HG03571 (cell line): ENCODE data around the gene GPR107.
"Not testable (repeated sequence)": the region's sequence is repeated elsewhere in the genome, so short reads cannot be mapped to it uniquely, and the experiment has no call there.

Experiments used
- ATAC-seq: cut with Tn5 transposase; IDR thresholded peaks from one replicate; pipeline ENCODE4 v1.9.1; 2021; ENCODE audit not compliant: unreplicated experiment

GPR107 gene

GRCh38 chr9:130053504-130054324 lies at the start of gene GPR107:
Gene GPR107, plus strand, starts transcription at chr9:130053906. Its CDS starts 27 bp downstream, at chr9:130053933.
- ATAC-seq: peak; percentile 65

DNA sequence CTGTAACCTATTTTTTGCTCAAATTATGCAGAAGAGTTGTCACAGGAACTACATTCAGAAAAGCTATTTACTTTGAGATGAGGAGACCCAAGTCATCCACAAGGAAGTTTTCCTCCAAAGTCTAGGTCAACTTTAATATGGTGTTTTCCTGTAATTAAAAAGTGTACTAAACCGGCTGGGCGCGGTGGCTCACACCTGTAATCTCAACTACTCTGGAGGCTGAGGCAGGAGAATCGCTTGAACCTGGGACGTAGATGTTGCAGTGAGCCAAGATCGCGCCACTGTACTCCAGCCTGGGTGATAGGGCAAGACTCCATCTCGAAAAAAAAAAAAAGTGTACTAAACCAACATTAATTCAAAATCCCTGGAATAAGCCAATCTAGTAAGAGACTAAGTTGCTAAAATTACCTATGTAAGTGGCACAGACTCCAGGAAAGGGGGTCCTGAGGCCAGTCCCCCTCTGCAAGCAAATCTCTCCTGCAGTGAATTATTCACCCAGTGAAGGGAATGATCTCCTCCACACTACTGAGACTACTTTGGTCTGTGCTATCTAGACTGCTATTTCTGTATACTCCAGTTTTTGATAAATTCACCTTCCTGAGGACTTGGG lies 49.7 kb upstream of the GPR107 start:
- no peak for ATAC-seq

- ATAC-seq: not testable (repeated sequence)
Measured at GRCh38 chr9:130006952-130007351, 46.8 kb upstream of the GPR107 start.

DNA sequence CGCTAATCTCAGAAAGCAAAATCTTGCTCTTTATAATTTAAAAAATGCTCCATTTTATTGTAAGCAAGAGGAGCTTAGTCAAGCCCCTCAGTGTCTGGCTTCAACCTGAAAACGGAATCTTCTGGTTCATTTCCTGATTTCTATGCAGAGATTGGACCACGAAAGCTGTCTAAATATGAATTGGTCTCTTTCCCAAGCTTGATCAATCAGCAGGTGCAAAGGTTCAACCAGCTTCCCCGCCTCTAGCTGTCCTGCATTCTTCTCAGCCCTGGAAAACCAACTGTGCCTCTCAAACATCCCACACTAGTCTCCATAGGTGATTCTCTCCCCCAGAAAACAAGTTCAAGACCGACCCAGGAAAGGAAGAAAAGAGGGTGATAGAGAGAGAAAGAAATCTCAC lies 45.2 kb upstream of the GPR107 start:
- ATAC-seq: no peak

DNA sequence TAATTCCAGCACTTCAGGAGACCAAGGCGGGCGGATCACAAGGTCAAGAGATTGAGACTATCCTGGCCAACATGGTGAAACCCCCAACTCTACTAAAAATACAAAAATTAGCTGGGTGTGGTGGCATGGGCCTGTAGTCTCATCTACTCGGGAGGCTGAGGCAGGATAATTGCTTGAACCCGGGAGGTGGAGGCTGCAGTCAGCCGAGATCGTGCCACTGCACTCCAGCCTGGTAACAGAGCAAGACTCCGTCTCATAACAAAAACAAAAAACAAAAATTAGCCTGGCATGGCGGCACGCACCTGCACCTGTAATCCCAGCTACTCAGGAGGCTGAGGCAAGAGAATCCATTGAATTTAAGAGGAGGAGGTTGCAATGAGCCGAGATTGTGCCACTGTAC lies 44.2 kb upstream of the GPR107 start:
- ATAC-seq: not testable (repeated sequence)

- peak; percentile 38 for ATAC-seq
Measured at GRCh38 chr9:130010151-130010988, 43.3 kb upstream of the GPR107 start.

- ATAC-seq: no peak
Measured at GRCh38 chr9:130013326-130013725, 40.4 kb upstream of the GPR107 start.

DNA sequence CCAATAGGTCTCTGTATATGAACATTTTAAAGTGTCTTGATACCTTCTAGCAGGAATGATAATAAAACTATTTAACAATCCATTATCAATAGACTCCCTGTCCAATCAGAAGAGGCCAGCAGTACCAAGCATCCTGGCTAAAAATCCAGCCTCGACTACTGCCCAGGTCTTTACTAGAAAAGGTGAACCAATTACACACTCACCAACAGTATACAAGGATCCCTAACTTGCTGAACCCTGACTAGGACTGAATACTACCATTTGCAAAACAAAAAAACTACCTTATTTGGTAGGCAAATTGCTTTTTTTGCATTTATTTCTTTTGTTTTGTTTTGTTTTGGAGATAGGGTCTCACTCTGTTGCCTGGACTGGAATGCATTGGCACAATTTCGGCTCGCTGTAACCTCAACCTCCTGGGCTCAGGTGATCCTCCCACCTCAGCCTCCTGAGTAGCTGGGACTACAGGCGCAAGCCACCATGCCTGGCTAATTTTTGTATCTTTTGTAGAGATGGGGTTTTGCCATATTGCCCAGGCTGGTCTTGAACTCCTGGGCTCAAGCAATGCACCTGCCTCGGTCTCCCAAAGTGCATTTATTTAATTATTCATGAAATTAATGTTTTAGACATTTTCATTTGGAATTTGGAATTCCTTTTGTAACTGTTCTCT lies 38.2 kb upstream of the GPR107 start:
- no peak for ATAC-seq

DNA sequence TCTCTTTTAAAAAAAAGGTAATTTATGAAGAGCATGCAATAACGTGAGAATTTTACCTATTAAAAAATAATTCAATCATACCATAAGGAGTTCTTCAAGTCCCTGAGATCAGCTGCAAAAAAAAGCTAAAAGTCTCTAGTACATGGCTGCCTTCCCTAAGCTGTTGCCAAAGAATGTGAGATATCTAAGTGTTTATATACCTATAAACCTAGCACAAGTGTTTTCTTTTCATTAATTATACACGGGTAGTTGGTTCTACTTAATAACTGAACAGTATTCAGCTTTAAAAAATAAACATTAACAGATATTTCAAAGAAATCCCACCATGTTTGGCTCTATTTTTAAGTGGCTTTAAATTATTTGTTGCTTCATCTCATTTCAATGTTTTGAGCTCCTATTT lies 36.6 kb upstream of the GPR107 start:
- ATAC-seq: no peak

- not testable (repeated sequence) for ATAC-seq
Measured at GRCh38 chr9:130017510-130017909, 36.2 kb upstream of the GPR107 start.

DNA sequence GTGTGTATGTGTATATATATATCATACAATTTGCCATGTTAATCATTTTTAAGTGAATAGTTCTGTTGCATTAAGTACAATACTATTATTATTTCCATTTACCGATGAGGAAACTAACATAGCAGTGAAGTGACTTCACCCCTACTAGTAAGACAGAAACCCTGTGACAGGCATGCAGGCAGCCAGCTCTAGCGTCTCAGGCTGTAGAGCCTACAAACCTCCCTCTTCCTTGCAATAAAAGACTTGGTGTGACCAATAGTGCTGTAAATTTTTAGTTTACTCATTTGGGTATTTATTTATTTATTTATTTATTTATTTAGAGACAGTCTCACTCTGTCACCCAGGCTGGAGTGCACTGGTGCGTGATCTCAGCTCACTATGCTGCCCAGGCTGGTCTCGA lies 35.4 kb upstream of the GPR107 start:
- no peak for ATAC-seq

DNA sequence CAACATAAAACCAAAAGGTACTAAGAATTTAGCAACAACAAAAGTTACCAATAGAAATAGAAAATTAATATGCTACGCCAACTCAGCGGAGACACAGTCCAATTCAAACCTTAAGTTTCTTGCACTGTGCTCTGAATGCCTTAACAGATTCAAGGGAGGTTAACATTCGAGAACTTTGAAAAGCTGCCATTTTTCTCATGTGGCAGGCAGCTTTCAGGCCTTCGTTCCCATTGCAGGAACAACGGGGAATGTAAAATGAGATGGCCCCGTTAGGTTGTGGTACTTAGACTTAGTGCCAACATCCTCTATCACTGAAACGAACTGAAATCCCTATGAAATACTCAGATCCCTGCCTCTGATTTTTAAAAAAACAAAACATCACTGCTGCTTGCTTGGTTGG lies 33.1 kb upstream of the GPR107 start:
- no peak for ATAC-seq

- ATAC-seq: no peak
Measured at GRCh38 chr9:130021123-130021522, 32.6 kb upstream of the GPR107 start.

GRCh38 chr9:130021842-130022241 lies 31.9 kb upstream of the GPR107 start:
- ATAC-seq: not testable (repeated sequence)

GRCh38 chr9:130022566-130023143 lies 31.1 kb upstream of the GPR107 start:
- ATAC-seq: no peak

GRCh38 chr9:130023144-130023787 lies 30.4 kb upstream of the GPR107 start:
- ATAC-seq: peak; percentile 35

DNA sequence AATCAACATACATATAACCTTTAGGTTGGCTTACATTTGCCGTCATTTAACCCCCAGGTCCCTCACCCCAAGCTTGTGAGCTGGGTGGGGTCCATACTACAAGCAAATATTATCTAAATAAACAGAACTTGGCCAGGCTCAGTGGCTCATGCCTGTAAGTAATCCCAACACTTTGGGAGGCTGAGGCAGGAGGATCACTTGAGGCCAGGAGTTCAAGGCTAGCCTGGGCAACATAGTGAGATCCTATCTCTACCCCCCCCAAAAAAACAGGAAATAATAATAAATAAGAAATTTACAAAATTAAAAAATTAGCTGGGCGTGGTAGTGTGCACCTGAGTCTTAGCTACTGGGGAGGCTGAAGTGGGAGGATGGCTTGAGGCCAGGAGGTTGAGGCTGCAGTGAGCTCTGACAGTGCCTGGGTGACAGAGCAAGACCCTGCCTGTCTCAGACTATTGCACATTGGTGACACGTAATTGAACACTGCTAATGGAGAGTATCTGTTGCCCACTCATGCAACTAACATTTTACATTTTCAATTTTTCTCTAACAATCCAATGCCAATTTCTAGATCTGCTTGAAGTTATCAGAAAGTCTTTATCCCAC lies 29.6 kb upstream of the GPR107 start:
- no peak for ATAC-seq

- ATAC-seq: no peak
Measured at GRCh38 chr9:130024597-130024994, 29.1 kb upstream of the GPR107 start.

GRCh38 chr9:130026583-130027340 lies 26.9 kb upstream of the GPR107 start:
- ATAC-seq: no peak
